Thoracic aorta (tissue), 2 donors: ENCODE data around the gene SIL1. TPM values are rescaled to one million over a fixed set of nuclear protein-coding genes. Genes with fewer than 3 reads are reported as not detected.

Experiments
- ATAC-seq: fragments of 150-250 bp; one replicate; pipeline ENCODE4 v1.8.0; 2017; ENCODE audit warnings: low read depth; ENCODE audit not compliant: insufficient number of reproducible peaks, low FRiP score
- DNase-seq: peaks from one replicate; pipeline ENCODE4 v3.0.0-alpha.2; 2020; ENCODE audit warnings: low spot score
- H3K27ac ChIP-seq, 2 donors: fragments of 200-600 bp; sonication (generic); 1 replicate in 1 of 2; 2 replicates in 1 of 2; pipeline ENCODE4 v1.5.1; 2016; ENCODE audit warnings: mild to moderate bottlenecking in 2 of 2, moderate library complexity in 2 of 2
- H3K27me3 ChIP-seq: fragments of 200-600 bp; sonication (generic); replicated peaks from 2 replicates; pipeline ENCODE4 v1.6.0; 2016; ENCODE audit warnings: mild to moderate bottlenecking; ENCODE audit not compliant: insufficient read depth
- H3K36me3 ChIP-seq: fragments of 200-600 bp; sonication (generic); one replicate; pipeline ENCODE4 v1.5.1; 2016
- H3K4me1 ChIP-seq, 2 donors: fragments of 200-600 bp; sonication (generic); 1 replicate in 1 of 2; 2 replicates in 1 of 2; pipeline versions ENCODE4 v1.5.1 to v1.6.0; 2016; ENCODE audit warnings: low read depth in 2 of 2, mild to moderate bottlenecking in 1 of 2; ENCODE audit not compliant: control insufficient read depth in 1 of 2
- H3K4me3 ChIP-seq: fragments of 200-600 bp; sonication (generic); 2 replicates; pipeline ENCODE4 v1.5.1; 2016; ENCODE audit warnings: mild to moderate bottlenecking
- H3K9me3 ChIP-seq: fragments of 200-600 bp; sonication (generic); 2 replicates; pipeline ENCODE4 v1.5.1; 2016
- CTCF ChIP-seq: fragments of 200-600 bp; sonication (generic); IDR thresholded peaks from one replicate; pipeline ENCODE4 v1.5.1; 2019; ENCODE audit warnings: antibody characterized with exemption
- total RNA-seq, 2 donors: library from RNA; depleted of rRNA; stranded (reverse); fragments of >200 nt; gene quantifications; one replicate each; pipeline versions ENCODE4 v1.1.0 to v1.2.3, GENCODE V29; 2016

SIL1 gene
- total RNA-seq, 2 donors from 2014 or later, result 33.1 to 41.2 TPM

- TF ChIP-seq CTCF, result no peak
- Histone ChIP-seq H3K9me3 (no peaks in the 10 kb centered on the region), H3K27me3 (no peaks in the 10 kb centered on the region), H3K4me1 (peaks cover 11 to 35% of the 10 kb centered on the region in 2 donors), H3K27ac (peak overlapping the region; percentile 59 to 78), H3K4me3 (peak overlapping the region; percentile 29), H3K36me3 (no peaks in the 10 kb centered on the region)
- ATAC-seq, result no peak
- no peak for DNase-seq
Measured at GRCh38 chr5:138985683-138986082, 212.5 kb downstream of the SIL1 start.

- no peak for ATAC-seq
- peak overlapping the region; percentile 29 for H3K4me3 ChIP-seq
- H3K4me1 ChIP-seq, result peaks cover 11 to 39% of the 10 kb centered on the region in 2 donors
- no peaks in the 10 kb centered on the region for H3K27me3 ChIP-seq
- TF ChIP-seq CTCF, result no peak
- H3K36me3 ChIP-seq, result no peaks in the 10 kb centered on the region
- H3K27ac ChIP-seq, result peak overlapping the region; percentile 59 to 78
- H3K9me3 ChIP-seq, result no peaks in the 10 kb centered on the region
- no peak for DNase-seq
Measured at GRCh38 chr5:138985256-138985655, 212.9 kb downstream of the SIL1 start.

GRCh38 chr5:138983984-138984383, 214.2 kb downstream of the SIL1 start:
- H3K9me3 ChIP-seq, result no peaks in the 10 kb centered on the region
- DNase-seq, result no peak
- no peaks in the 10 kb centered on the region for H3K36me3 ChIP-seq
- H3K4me3 ChIP-seq, result no peak overlapping the region
- peaks cover 11 to 48% of the 10 kb centered on the region in 2 donors for H3K4me1 ChIP-seq
- peak overlapping the region; percentile 59 to 78 for H3K27ac ChIP-seq
- H3K27me3 ChIP-seq, result no peaks in the 10 kb centered on the region
- ATAC-seq, result no peak
- TF ChIP-seq CTCF, result no peak

GRCh38 chr5:138981586-138981985, 216.6 kb downstream of the SIL1 start:
- Histone ChIP-seq H3K27me3 (no peaks in the 10 kb centered on the region), H3K9me3 (no peaks in the 10 kb centered on the region), H3K36me3 (no peaks in the 10 kb centered on the region), H3K4me1 (peaks cover 15 to 56% of the 10 kb centered on the region in 2 donors), H3K4me3 (peak overlapping the region; percentile 30), H3K27ac (peak overlapping the region; percentile 54 to 61)
- DNase-seq (no peak), ATAC-seq (peak; percentile 2)
- no peak for TF ChIP-seq CTCF

- Histone ChIP-seq H3K27me3 (no peaks in the 10 kb centered on the region), H3K36me3 (no peaks in the 10 kb centered on the region), H3K4me3 (peak overlapping the region; percentile 30), H3K4me1 (peaks cover 15 to 55% of the 10 kb centered on the region in 2 donors), H3K27ac (peak overlapping the region; percentile 54 to 61), H3K9me3 (no peaks in the 10 kb centered on the region)
- no peak for DNase-seq
- ATAC-seq, result peak; percentile 58
- TF ChIP-seq CTCF, result no peak
Measured at GRCh38 chr5:138981131-138981530, 217.0 kb downstream of the SIL1 start.
